ENCODE data around the gene MAGEA12.
"Not testable (repeated sequence)": the region's sequence is repeated elsewhere in the genome, so short reads cannot be mapped to it uniquely, and the experiment has no call there.

MAGEA12 gene

DNA sequence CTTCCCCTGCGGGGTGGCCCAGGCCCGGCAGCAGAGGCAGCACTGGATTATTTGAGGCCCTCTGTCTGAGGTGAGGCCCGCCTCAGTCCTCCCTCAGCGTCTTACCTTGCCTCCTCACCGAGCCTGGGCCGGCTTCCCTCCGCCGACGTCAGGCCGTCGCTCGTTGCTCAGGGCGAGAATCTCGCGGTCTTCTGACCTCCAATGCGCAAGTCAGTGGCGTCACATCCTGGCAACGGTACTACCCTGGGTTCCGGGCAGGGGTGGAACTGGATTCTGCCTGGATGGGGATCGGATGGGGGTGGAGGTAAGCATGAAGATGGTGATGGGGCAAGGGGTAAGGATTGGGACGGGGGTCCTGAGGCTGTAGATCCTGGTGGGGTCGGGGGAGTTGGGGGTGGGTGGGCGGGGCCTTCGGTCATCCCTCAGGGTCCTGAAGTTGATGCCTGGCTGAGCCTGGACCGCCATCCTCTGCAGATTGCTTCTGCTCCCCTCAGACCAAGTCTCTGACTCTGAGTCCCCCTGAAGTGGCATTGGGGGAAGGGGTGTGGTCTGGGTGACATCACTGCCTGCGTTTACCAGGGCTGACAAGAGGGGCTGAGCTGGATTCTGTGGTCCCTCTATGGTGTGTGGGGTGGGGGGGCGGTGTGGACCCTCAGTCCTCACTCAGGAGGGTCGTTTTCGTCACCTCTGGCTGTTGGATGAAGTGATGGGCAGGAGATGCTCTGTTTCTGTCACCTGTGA lies 36.2 kb downstream of the MAGEA12 start, which contains the start of gene MAGEA6:
Gene MAGEA6, minus strand, starts transcription at position 141 of the 741 bp plus-strand sequence. CDS start 2,039 bp downstream, outside the sequence.
- DNase-seq = not testable (repeated sequence)

DNA sequence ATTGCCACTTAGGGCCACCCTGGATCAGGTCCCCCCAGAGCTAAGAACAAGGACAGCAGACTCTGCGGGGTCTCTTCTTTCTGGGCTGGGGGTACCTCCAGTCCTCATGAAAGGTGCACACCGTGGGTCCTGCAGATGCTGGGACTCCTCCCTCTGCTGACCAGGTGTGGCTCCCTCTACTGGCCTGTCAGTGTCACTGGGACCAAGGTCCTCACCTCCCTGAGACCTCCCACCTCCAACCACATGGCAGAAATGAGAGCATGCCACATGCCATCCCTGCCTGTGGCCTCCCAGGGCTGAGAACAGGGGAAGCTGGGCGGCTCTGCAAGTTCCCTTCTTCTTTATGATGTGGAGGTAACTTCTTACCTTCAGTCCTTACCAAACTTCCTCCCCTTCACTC lies 53.5 kb downstream of the MAGEA12 start:
- DNase-seq = not testable (repeated sequence)

All from activated CD4-positive, alpha-beta T cell treated with anti-CD3 and anti-CD28 coated beads for 1 hour (primary cell).